Muscle of back (tissue), 11 donors: ENCODE data around the gene CD101. TPM values are rescaled to one million over a fixed set of nuclear protein-coding genes. Genes with fewer than 3 reads are reported as not detected.

Experiments
- DNase-seq, 3 donors: peaks; one replicate each; pipeline versions ENCODE4 v3.0.0 to v3.0.0-alpha.2; 2013
- polyA plus RNA-seq, 10 donors: library from polyadenylated mRNA; unstranded; fragments of 120-200 nt; gene quantifications; one replicate each; pipeline ENCODE4 v1.2.1, GENCODE V29; 2013; ENCODE audit not compliant: insufficient read length in 10 of 10

The CD101 gene
- polyA plus RNA-seq, 10 donors, result 4.1 to 7.8 (median 6.3) TPM

- DNase-seq, result no peak
Measured at GRCh38 chr1:116984406-116985160, 17.0 kb upstream of the CD101 start.

DNA sequence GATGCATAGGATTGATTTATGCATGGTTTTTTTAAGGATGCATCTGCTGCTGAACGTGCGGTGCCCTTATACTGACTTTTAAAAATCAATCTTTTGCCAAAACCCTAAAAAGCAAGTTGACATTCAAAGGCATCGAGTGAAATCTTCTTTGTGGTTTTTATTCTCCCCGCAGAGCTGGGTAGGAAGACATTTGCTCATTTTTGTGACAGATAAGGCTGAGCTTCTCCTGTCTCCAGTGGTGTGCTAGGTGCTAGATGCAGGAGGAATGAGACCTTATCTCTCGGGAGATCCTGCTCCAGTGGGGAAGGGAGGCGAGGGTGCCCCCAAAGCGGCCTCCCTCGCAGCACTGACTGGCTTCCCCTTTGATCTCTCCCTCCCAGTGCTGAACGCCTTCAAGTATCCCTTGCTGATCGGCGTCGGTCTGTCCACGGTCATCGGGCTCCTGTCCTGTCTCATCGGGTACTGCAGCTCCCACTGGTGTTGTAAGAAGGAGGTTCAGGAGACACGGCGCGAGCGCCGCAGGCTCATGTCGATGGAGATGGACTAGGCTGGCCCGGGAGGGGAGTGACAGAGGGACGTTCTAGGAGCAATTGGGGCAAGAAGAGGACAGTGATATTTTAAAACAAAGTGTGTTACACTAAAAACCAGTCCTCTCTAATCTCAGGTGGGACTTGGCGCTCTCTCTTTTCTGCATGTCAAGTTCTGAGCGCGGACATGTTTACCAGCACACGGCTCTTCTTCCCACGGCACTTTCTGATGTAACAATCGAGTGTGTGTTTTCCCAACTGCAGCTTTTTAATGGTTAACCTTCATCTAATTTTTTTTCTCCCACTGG lies 14.9 kb upstream of the CD101 start:
- DNase-seq, result no peak

DNA sequence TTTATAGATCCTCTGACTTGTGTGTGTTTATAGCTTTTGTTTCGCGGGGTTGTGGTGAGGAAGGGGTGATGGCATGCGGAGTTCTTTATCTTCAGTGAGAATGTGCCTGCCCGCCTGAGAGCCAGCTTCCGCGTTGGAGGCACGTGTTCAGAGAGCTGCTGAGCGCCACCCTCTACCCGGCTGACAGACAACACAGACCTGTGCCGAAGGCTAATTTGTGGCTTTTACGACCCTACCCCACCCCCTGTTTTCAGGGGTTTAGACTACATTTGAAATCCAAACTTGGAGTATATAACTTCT lies 14.4 kb upstream of the CD101 start:
- DNase-seq, result no peak

GRCh38 chr1:116988248-116988647 lies 13.3 kb upstream of the CD101 start:
- DNase-seq, result no peak

DNA sequence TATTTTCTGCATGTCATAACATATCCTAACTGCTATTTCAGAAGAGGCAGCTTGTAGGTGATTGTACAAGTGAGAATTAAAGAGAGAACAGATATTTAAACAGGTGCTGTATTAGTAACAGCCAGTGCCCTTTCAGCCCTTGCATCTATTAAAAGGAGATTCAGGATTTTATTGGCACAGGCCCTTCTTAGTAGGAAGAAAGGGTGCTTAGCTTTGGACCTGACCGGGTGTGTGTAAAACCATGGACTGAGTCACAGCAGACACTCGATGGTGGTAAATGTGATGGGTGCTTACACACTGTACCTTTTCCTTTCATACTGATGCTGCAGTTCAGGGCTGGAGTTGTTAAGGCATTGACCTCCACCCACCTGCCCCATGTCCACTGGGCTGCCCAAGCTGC lies 12.7 kb upstream of the CD101 start:
- DNase-seq, result no peak

DNA sequence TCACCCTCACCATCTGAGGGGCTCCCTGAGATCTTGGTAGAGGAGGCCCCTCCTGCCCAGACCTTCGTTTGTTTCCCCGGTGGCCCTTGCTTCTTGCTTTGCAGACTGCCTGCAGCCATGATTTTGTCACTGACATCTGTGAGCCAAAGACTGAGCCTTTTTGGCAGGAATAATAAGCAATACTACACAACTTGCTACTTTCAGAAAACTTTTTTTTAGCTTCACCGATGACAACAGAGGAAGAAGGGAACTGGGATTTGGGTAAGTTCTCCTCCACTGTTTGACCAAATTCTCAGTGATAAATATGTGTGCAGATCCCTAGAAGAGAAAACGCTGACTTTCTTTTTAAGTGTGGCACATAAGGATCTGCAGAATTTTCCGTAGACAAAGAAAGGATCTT lies 11.7 kb upstream of the CD101 start:
- DNase-seq, result peak; percentile 54 to 81 (median 67)

- DNase-seq, result peak; percentile 86 to 93 (median 88)
Measured at GRCh38 chr1:116990612-116991151, 10.9 kb upstream of the CD101 start.

- DNase-seq, result no peak
Measured at GRCh38 chr1:116991171-116991845, 10.3 kb upstream of the CD101 start.

DNA sequence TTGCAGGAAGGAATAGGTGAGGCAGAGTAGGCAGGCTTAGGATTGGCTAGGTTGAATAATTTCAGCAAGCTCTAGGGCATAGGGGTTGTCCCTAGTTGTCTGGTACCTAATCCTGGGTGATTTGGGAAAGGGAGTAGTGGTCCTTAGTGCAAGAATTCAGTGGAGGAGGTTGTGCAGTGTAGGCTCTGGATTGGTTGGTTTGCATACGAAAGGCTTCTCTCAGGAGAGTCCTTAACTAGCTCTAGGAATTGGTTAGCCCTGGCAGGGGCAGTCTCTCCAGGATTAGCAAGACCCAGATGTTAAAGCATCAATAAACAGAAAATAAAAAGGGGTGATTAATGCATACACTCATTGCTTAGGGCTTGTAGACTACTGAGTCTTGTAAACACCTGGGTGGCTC lies 9.6 kb upstream of the CD101 start:
- no peak for DNase-seq

GRCh38 chr1:116993286-116993685 lies 8.3 kb upstream of the CD101 start:
- DNase-seq, result no peak

DNA sequence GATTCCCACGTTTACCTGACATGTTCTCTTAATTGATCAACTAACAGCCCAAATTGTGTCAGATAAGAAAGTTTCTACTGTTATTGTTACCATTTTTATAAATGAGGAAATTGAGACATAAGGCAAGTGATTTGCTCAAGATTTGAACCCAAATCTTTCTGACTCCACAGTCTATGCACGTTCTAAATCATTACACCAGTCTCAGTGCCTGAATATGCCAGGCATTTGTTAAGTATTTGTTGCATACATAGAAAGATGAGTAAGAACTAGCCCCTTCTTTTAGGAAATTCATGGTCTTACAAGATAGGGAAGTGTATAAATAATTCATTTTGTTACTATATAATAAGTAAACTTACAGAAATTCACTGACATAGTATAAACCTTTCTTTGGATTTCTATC lies 7.1 kb upstream of the CD101 start:
- DNase-seq, result no peak

GRCh38 chr1:116997066-116997465 lies 4.5 kb upstream of the CD101 start:
- peak; percentile 38 to 67 (median 43) for DNase-seq

DNA sequence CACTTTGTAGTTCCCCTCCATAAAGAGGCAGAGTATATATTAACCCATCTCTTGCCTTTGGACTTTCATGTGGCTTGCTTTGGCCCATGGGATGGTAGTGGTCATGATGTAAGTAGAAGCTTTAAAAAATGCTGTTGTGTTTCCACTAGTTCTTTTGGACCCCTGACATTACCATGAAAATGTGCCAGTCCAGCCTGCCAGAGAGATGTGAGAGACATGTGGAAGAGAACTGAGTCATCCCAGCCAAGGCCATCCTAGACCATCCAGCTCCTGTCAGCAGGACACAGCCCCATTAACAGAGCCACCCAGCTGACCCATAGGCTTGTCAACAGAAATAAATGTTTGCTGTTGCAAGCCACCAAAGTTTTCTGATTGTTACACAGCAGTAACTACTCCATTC lies 3.9 kb upstream of the CD101 start:
- DNase-seq, result no peak

DNA sequence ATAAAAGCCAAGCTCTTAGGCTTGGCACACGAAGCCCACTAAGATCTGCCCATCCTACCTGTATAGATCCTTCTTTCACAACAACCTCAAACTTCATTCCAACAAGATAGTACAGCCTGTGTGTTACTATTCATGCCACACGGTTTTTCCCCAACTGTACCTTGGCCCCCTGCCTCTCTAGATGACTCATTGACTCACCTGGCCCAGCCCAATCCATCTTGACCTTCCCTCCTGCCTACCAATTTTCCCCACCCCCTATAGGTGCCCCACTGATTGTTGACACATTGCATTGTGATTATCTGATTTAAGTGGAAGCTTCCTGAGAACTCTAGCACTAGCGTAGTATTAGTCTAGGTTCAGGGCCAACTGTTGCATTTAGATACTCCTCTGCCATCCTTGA lies 2.0 kb upstream of the CD101 start:
- DNase-seq, result no peak

DNA sequence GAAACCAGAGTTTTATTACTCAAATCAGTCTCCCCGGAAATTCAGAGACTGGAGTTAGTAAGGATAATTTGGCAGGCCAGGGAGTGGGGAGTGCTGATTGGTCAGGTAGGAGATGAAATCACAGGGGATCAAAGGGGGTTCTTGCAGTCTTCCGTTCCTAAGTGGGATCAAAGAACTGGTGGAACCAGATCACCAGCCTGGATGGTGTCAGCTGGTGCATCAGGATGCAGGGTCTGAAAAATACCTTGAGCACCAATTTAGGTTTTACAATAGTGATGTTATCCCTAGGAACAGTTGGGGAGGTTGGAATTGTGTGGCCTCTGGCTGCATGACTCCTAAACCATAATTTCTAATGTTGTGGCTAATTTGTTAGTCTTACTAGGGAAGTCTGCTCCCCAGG lies 1.4 kb upstream of the CD101 start:
- DNase-seq, result no peak

- no peak for DNase-seq
Measured at GRCh38 chr1:117003223-117003875, 1.8 kb downstream of the CD101 start.

GRCh38 chr1:117007719-117008013 lies 6.1 kb downstream of the CD101 start:
- DNase-seq, result no peak

GRCh38 chr1:117008656-117009055 lies 7.1 kb downstream of the CD101 start:
- no peak for DNase-seq

- no peak for DNase-seq
Measured at GRCh38 chr1:117009132-117009531, 7.6 kb downstream of the CD101 start.

- no peak for DNase-seq
Measured at GRCh38 chr1:117010310-117010969, 8.9 kb downstream of the CD101 start.

DNA sequence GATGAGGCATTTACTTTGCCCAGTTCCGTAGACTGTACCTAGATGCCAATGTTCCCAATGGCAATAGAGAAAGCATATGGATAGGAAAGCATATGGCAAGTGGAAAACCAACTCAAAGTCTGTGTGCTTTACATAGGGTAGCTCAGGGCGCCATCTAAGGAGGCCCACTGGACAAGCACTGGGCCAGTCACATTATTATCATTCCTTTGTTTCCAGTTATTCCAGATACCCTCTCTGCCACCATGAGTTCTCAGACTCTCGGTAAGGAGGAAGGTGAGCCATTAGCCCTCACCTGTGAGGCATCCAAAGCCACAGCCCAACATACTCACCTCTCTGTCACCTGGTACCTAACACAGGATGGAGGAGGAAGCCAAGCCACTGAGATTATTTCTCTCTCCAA lies 9.8 kb downstream of the CD101 start:
- no peak for DNase-seq
